Calu3 (cell line): ENCODE measurements around the gene CDAN1. TPM values are rescaled to one million over a fixed set of nuclear protein-coding genes. Genes with fewer than 3 reads are reported as not detected.
"Not testable (repeated sequence)": the region's sequence is repeated elsewhere in the genome, so short reads cannot be mapped to it uniquely, and the experiment has no call there.

ENCODE experiments used
- BruUV-seq: library from RNA; stranded (reverse); fragments of 400-500 nt; replicated peaks from 2 replicates; lab custom pipeline; 2021; lab: Mats Ljungman, UMichigan
- CTCF ChIA-PET: fragments of 300-600 bp; sonication (Branson Sonifier 250); formaldehyde crosslinking; loops from one replicate; lab custom pipeline; 2022; ENCODE audit warnings: antibody characterized with exemption; lab: Charles Lee
- DNase-seq: peaks from one replicate; pipeline ENCODE4 v3.0.0; 2022
- H3K27ac Mint-ChIP-seq: one replicate; pipeline ENCODE4 v1.8.0; 2022; ENCODE audit warnings: mixed read lengths; ENCODE audit not compliant: unreplicated experiment
- H3K27me3 Mint-ChIP-seq: one replicate; pipeline ENCODE4 v1.8.0; 2022; ENCODE audit warnings: mixed read lengths; ENCODE audit not compliant: unreplicated experiment
- H3K36me3 Mint-ChIP-seq: one replicate; pipeline ENCODE4 v1.8.0; 2022; ENCODE audit warnings: mild to moderate bottlenecking, moderate library complexity, mixed read lengths; ENCODE audit not compliant: insufficient read depth, unreplicated experiment
- H3K4me1 Mint-ChIP-seq: one replicate; pipeline ENCODE4 v1.8.0; 2022; ENCODE audit warnings: mild to moderate bottlenecking, low read depth, mixed read lengths; ENCODE audit not compliant: unreplicated experiment
- H3K4me3 Mint-ChIP-seq: one replicate; pipeline ENCODE4 v1.8.0; 2022; ENCODE audit warnings: mild to moderate bottlenecking, low read depth, moderate library complexity, mixed read lengths; ENCODE audit not compliant: unreplicated experiment
- H3K9me3 Mint-ChIP-seq: one replicate; pipeline ENCODE4 v1.8.0; 2022; ENCODE audit warnings: low read depth, mixed read lengths; ENCODE audit not compliant: unreplicated experiment
- CTCF ChIP-seq: fragments of 200-600 bp; IDR thresholded peaks from one replicate; pipeline ENCODE4 v1.8.0; 2022; ENCODE audit warnings: antibody characterized with exemption; ENCODE audit not compliant: unreplicated experiment
- intact Hi-C: fragments of 100-400 bp; cut with micrococcal nuclease; formaldehyde crosslinking; loops from one replicate; pipeline ENCODE4 v1.10.0; 2022; ENCODE audit not compliant: unreplicated experiment
- total RNA-seq: library from RNA; stranded (reverse); gene quantifications from 2 replicates; pipeline ENCODE4 v1.2.3, GENCODE V29; 2022

The CDAN1 gene
- total RNA-seq, 1 experiment from 2014 or later: 11.3 TPM

DNA sequence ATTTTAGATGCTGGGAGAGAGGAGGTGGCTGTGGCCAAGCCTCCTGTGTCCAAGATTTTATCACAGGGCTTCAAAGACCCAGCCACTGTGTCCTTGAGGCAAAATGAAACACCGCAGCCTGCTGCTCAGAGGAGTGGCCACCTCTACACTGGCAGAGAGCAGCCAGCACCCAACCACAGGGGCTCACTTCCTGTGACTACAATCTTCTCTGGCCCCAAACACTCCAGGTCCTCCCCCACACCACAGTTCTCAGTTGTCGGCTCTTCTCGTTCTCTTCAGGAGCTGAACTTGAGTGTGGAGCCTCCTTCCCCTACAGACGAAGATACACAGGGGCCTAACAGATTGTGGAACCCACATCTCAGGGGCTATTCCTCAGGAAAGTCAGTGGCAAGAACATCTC is 45.6 kb downstream of the CDAN1 start:
- no peak for DNase-seq
- H3K4me3 Mint-ChIP-seq: no peak overlapping the region
- H3K27me3 Mint-ChIP-seq: peaks cover 11% of the 10 kb centered on the region
- no peaks in the 10 kb centered on the region for H3K9me3 Mint-ChIP-seq
- CTCF ChIA-PET: no interaction called here
- no peak for TF ChIP-seq CTCF
- BruUV-seq: no TSS peak
- H3K27ac Mint-ChIP-seq: no peak overlapping the region
- H3K4me1 Mint-ChIP-seq: no peaks in the 10 kb centered on the region
- intact Hi-C loops: no loop called here
- no peaks in the 10 kb centered on the region for H3K36me3 Mint-ChIP-seq

- intact Hi-C loops: no loop called here
- no peak for TF ChIP-seq CTCF
- CTCF ChIA-PET: no interaction called here
- Mint-ChIP-seq H3K9me3 (no peaks in the 10 kb centered on the region), H3K27ac (no peak overlapping the region), H3K36me3 (no peaks in the 10 kb centered on the region), H3K4me3 (no peak overlapping the region), H3K4me1 (no peaks in the 10 kb centered on the region), H3K27me3 (peaks cover 11% of the 10 kb centered on the region)
- DNase-seq: no peak
- no TSS peak for BruUV-seq
Measured at GRCh38 chr15:42688301-42688700, 48.6 kb downstream of the CDAN1 start.

GRCh38 chr15:42687740-42688139 is 49.2 kb downstream of the CDAN1 start:
- intact Hi-C loops: no loop called here
- Mint-ChIP-seq H3K27ac (no peak overlapping the region), H3K4me3 (no peak overlapping the region), H3K9me3 (no peaks in the 10 kb centered on the region), H3K4me1 (no peaks in the 10 kb centered on the region), H3K36me3 (no peaks in the 10 kb centered on the region), H3K27me3 (peaks cover 11% of the 10 kb centered on the region)
- no peak for DNase-seq
- BruUV-seq: no TSS peak
- TF ChIP-seq CTCF: no peak
- CTCF ChIA-PET: no interaction called here

GRCh38 chr15:42686281-42686680 is 50.6 kb downstream of the CDAN1 start:
- peaks cover 4% of the 10 kb centered on the region for H3K27me3 Mint-ChIP-seq
- H3K36me3 Mint-ChIP-seq: no peaks in the 10 kb centered on the region
- DNase-seq: no peak
- no peaks in the 10 kb centered on the region for H3K9me3 Mint-ChIP-seq
- BruUV-seq: no TSS peak
- intact Hi-C loops: no loop called here
- no peaks in the 10 kb centered on the region for H3K4me1 Mint-ChIP-seq
- CTCF ChIA-PET: no interaction called here
- H3K4me3 Mint-ChIP-seq: no peak overlapping the region
- no peak overlapping the region for H3K27ac Mint-ChIP-seq
- no peak for TF ChIP-seq CTCF

DNA sequence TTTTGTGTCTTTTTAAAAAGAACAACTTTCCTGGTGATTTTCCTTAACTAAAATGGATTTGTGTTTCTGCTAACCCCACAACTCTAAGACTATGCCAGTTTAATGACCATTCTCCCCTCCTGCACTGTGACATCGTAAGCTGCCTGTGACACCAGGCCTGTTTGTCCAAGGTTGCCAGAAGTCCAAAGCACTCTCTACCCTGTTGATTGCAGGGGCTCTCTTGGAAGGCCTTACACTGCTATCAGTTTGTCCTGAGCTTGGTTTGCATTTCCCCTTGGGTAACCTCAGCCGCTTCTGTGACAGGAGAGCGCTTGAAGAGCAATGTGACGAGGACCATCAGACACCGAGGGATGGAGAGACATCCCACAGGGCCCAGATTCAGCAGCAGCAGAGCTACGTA is 55.8 kb downstream of the CDAN1 start:
- Mint-ChIP-seq H3K27ac (no peak overlapping the region), H3K9me3 (no peaks in the 10 kb centered on the region), H3K36me3 (no peaks in the 10 kb centered on the region), H3K4me3 (no peak overlapping the region), H3K4me1 (no peaks in the 10 kb centered on the region), H3K27me3 (no peaks in the 10 kb centered on the region)
- intact Hi-C loops: no loop called here
- CTCF ChIA-PET: no interaction called here
- DNase-seq: no peak
- no peak for TF ChIP-seq CTCF
- BruUV-seq: no TSS peak

DNA sequence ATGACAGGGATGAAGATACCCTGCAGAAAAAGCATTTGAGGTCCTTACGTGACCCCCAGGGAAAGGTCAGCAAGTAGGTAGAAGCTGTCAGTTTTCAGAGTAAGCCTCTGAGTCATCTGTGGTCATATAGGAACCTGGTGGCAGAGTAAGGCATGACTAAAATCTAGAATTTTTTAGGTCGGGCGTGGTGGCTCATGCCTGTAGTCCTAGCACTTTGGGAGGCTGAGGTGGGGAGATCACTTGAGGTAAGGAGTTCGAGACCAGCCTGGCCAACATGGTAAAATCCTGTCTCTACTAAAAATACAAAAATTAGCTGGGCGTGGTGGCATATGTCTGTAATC is 56.8 kb downstream of the CDAN1 start:
- DNase-seq, H3K4me1 Mint-ChIP-seq, CTCF ChIA-PET, H3K27ac Mint-ChIP-seq, intact Hi-C loops, BruUV-seq, H3K27me3 Mint-ChIP-seq, H3K36me3 Mint-ChIP-seq, H3K4me3 Mint-ChIP-seq, H3K9me3 Mint-ChIP-seq: not testable (repeated sequence)
